B cell (primary cell): ENCODE results near the gene DOCK4. TPM values are rescaled to one million over a fixed set of nuclear protein-coding genes. Genes with fewer than 3 reads are reported as not detected.

Experiments
- ATAC-seq: fragments of 200-7000 bp; cut with Tn5 transposase; one replicate; pipeline ENCODE4 v1.10.0; 2021; ENCODE audit warnings: low read depth, mild to moderate bottlenecking, moderate number of reproducible peaks, moderate library complexity
- CTCF ChIA-PET: fragments of 350-600 bp; sonication (Branson Sonifier 250); formaldehyde crosslinking; loops from one replicate; lab custom pipeline; 2021; ENCODE audit warnings: antibody characterized with exemption, inconsistent platforms; lab: Charles Lee
- POLR2A ChIA-PET: fragments of 350-600 bp; sonication (Branson Sonifier 250); formaldehyde crosslinking; loops from one replicate; lab custom pipeline; 2021; ENCODE audit warnings: antibody characterized with exemption; lab: Charles Lee
- DNase-seq: peaks from one replicate; pipeline ENCODE4 v3.0.0; 2013
- H2AFZ ChIP-seq: 2 replicates; pipeline ENCODE4 v1.6.1; 2012; ENCODE audit warnings: mild to moderate bottlenecking, low read depth, low read length; ENCODE audit not compliant: insufficient read depth, poor library complexity, severe bottlenecking
- H3K27ac ChIP-seq, 2 donors: 1 replicate in 1 of 2; 2 replicates in 1 of 2; pipeline ENCODE4 v1.5.1; 2012 to 2013; ENCODE audit warnings: low read length in 2 of 2, mild to moderate bottlenecking in 2 of 2, moderate library complexity in 1 of 2
- H3K27me3 ChIP-seq, 4 experiments: fragments of 200-600 bp in 1 of 4; sonication (generic) in 1 of 4; replicated peaks in 1 of 4; 1 replicate in 2 of 4; 2 replicates in 2 of 4; pipeline versions ENCODE4 v1.6.1 to v1.7.0; 2013 to 2016; ENCODE audit warnings: low read length in 3 of 4, mild to moderate bottlenecking in 2 of 4, mixed read lengths in 1 of 4, moderate library complexity in 1 of 4; ENCODE audit not compliant: insufficient read depth in 4 of 4, control insufficient read depth in 3 of 4; ENCODE audit errors: control extremely low read depth in 1 of 4
- H3K36me3 ChIP-seq, 2 experiments: replicated peaks in 1 of 2; 1 replicate in 1 of 2; 2 replicates in 1 of 2; pipeline versions ENCODE4 v1.6.1 to v1.7.1; 2013; ENCODE audit warnings: low read length in 1 of 2; ENCODE audit not compliant: insufficient read depth in 2 of 2, control insufficient read depth in 1 of 2; ENCODE audit errors: control extremely low read depth in 1 of 2, extremely low read depth in 1 of 2
- H3K4me1 ChIP-seq, 2 donors: fragments of 200-600 bp in 1 of 2; sonication (generic) in 1 of 2; 1 replicate in 1 of 2; 2 replicates in 1 of 2; pipeline versions ENCODE4 v1.5.1 to v1.6.1; 2013 to 2017; ENCODE audit warnings: low read length in 2 of 2; ENCODE audit not compliant: control insufficient read depth in 2 of 2, insufficient read depth in 2 of 2
- H3K4me2 ChIP-seq: replicated peaks from 2 replicates; pipeline ENCODE3; 2012; ENCODE audit warnings: mild to moderate bottlenecking, low read depth, low read length; ENCODE audit not compliant: poor library complexity, severe bottlenecking
- H3K4me3 ChIP-seq, 5 experiments: fragments of 200-600 bp in 1 of 5; sonication (generic) in 1 of 5; 1 replicate in 3 of 5; 2 replicates in 2 of 5; pipeline versions ENCODE4 v1.5.1 to v1.7.0; 2011 to 2016; ENCODE audit warnings: low read length in 4 of 5, mild to moderate bottlenecking in 4 of 5, low read depth in 2 of 5, control low read depth in 1 of 5, moderate library complexity in 1 of 5; ENCODE audit not compliant: insufficient read depth in 1 of 5; ENCODE audit errors: control extremely low read depth in 1 of 5, extremely low read depth in 1 of 5
- H3K79me2 ChIP-seq: fragments of 200-600 bp; sonication (generic); one replicate; pipeline ENCODE4 v1.6.0; 2016; ENCODE audit warnings: low read length; ENCODE audit not compliant: control insufficient read depth, insufficient read depth
- H3K9ac ChIP-seq: fragments of 200-600 bp; sonication (generic); 2 replicates; pipeline ENCODE4 v1.6.1; 2017; ENCODE audit warnings: mild to moderate bottlenecking, low read length, moderate library complexity
- H3K9me3 ChIP-seq, 3 donors: one replicate each; pipeline versions ENCODE4 v1.6.1 to v1.7.1; 2013; ENCODE audit warnings: low read length in 2 of 3; ENCODE audit not compliant: control insufficient read depth in 2 of 3, insufficient read depth in 1 of 3; ENCODE audit errors: control extremely low read depth in 1 of 3
- H4K20me1 ChIP-seq: 2 replicates; pipeline ENCODE4 v1.6.0; 2012; ENCODE audit warnings: mild to moderate bottlenecking, low read length; ENCODE audit not compliant: insufficient read depth, control insufficient read depth, poor library complexity, severe bottlenecking
- H3K27ac Mint-ChIP-seq: one replicate; pipeline ENCODE4 v1.8.0; 2021; ENCODE audit warnings: mixed read lengths
- H3K27me3 Mint-ChIP-seq: one replicate; pipeline ENCODE4 v1.8.0; 2021; ENCODE audit warnings: mixed read lengths
- H3K4me1 Mint-ChIP-seq: one replicate; pipeline ENCODE4 v1.8.0; 2021; ENCODE audit warnings: mixed read lengths
- H3K4me3 Mint-ChIP-seq: one replicate; pipeline ENCODE4 v1.8.0; 2021; ENCODE audit warnings: mixed read lengths
- H3K9me3 Mint-ChIP-seq: one replicate; pipeline ENCODE4 v1.8.0; 2022; ENCODE audit warnings: mixed read lengths; ENCODE audit not compliant: insufficient read depth
- CTCF ChIP-seq: fragments of 200-600 bp; IDR thresholded peaks from one replicate; pipeline ENCODE4 v1.8.0; 2022; ENCODE audit warnings: antibody characterized with exemption, mild to moderate bottlenecking
- EZH2 ChIP-seq: IDR thresholded peaks from 2 replicates; pipeline ENCODE4 v1.6.1; 2012; ENCODE audit warnings: borderline replicate concordance, low read depth, mild to moderate bottlenecking, moderate library complexity, low read length; ENCODE audit not compliant: insufficient read depth, poor library complexity, severe bottlenecking
- WGBS: methylation state at CpG from one replicate; pipeline ENCODE4 v1.1.5; 2013; ENCODE audit warnings: missing lambda C conversion rate; ENCODE audit not compliant: insufficient coverage; 5-methylcytosine and 5-hydroxymethylcytosine counted together
- intact Hi-C: fragments of 100-400 bp; cut with micrococcal nuclease; formaldehyde crosslinking; loops from one replicate; pipeline ENCODE4 v1.10.0; 2022
- polyA plus RNA-seq: library from polyadenylated mRNA; depleted of rRNA; stranded (reverse); fragments of >200 nt; gene quantifications from 2 replicates; pipeline ENCODE4 v1.2.3, GENCODE V29; 2012
- total RNA-seq, 2 donors: library from RNA; stranded (reverse); fragments of 120-200 nt in 1 of 2; gene quantifications; 1 replicate in 1 of 2; 2 replicates in 1 of 2; pipeline versions ENCODE4 v1.2.3 to v1.2.4, GENCODE V29; 2013 to 2022

Gene DOCK4
- total and polyA plus RNA-seq, 2 donors (not counting 1 experiment from before 2014, with no cell fraction given): 0.03 to 4.1 TPM

- Histone ChIP-seq H3K9me3 (no peaks in the 10 kb centered on the region), H4K20me1 (no peaks in the 10 kb centered on the region), H3K4me2 (no peak overlapping the region), H2AFZ (no peak overlapping the region), H3K36me3 (no peaks in the 10 kb centered on the region), H3K4me3 (no peak overlapping the region), H3K79me2 (no peaks in the 10 kb centered on the region), H3K27me3 (no peaks in the 10 kb centered on the region), H3K4me1 (no peaks in the 10 kb centered on the region), H3K27ac (no peak overlapping the region), H3K9ac (no peak overlapping the region)
- POLR2A ChIA-PET: no interaction called here
- intact Hi-C loops: no loop called here
- no peak for ATAC-seq
- no peak for DNase-seq
- H3K27ac Mint-ChIP-seq: no peak overlapping the region
- H3K4me1 Mint-ChIP-seq: no peaks in the 10 kb centered on the region
- WGBS: 7% methylated on average over 2 of the region's 4 CpGs
- no peak overlapping the region for H3K4me3 Mint-ChIP-seq
- peaks cover 4% of the 10 kb centered on the region for H3K9me3 Mint-ChIP-seq
- CTCF ChIA-PET: interaction anchor here (1.8 kb wide), 1 partner anchor 45 kb away, joined by 4 read pairs; no protein-coding TSS in a partner anchor
- peaks cover 4% of the 10 kb centered on the region for H3K27me3 Mint-ChIP-seq
- TF ChIP-seq EZH2: no peak
- TF ChIP-seq CTCF: no peak
Measured at GRCh38 chr7:111855161-111855841, 350.9 kb downstream of the DOCK4 start.

GRCh38 chr7:111853201-111853990 lies 352.8 kb downstream of the DOCK4 start:
- intact Hi-C loops: no loop called here
- DNase-seq (no peak), ATAC-seq (no peak)
- Histone ChIP-seq H3K27me3 (no peaks in the 10 kb centered on the region), H3K4me1 (no peaks in the 10 kb centered on the region), H3K4me2 (no peak overlapping the region), H4K20me1 (no peaks in the 10 kb centered on the region), H3K9me3 (no peaks in the 10 kb centered on the region), H3K4me3 (no peak overlapping the region), H3K79me2 (no peaks in the 10 kb centered on the region), H2AFZ (no peak overlapping the region), H3K27ac (no peak overlapping the region), H3K36me3 (no peaks in the 10 kb centered on the region), H3K9ac (no peak overlapping the region)
- Mint-ChIP-seq H3K27me3 (peaks cover 4% of the 10 kb centered on the region), H3K27ac (no peak overlapping the region), H3K4me3 (no peak overlapping the region), H3K4me1 (no peaks in the 10 kb centered on the region), H3K9me3 (peaks cover 5% of the 10 kb centered on the region)
- 97% methylated on average over 10 of the region's 10 CpGs for WGBS
- no peak for TF ChIP-seq EZH2
- no peak for TF ChIP-seq CTCF
- ChIA-PET POLR2A (no interaction called here), CTCF (no interaction called here)
